Aorta (tissue), 5 donors: Measurements from ENCODE around the gene CIT. TPM values are rescaled to one million over a fixed set of nuclear protein-coding genes. Genes with fewer than 3 reads are reported as not detected.

Experiments
- ATAC-seq: fragments of 200-7000 bp; cut with Tn5 transposase; one replicate; pipeline ENCODE4 v1.9.1; 2022; ENCODE audit warnings: moderate library complexity; ENCODE audit not compliant: low FRiP score
- DNase-seq, 2 donors: peaks; one replicate each; pipeline ENCODE4 v3.0.0-alpha.2; 2020
- H3K27ac ChIP-seq, 2 donors: one replicate each; pipeline ENCODE4 v1.5.1; 2013; ENCODE audit warnings: low read length in 2 of 2, mild to moderate bottlenecking in 2 of 2, moderate library complexity in 2 of 2, control low read depth in 1 of 2, inconsistent platforms in 1 of 2, low read depth in 1 of 2
- H3K27me3 ChIP-seq, 2 donors: one replicate each; pipeline ENCODE4 v1.6.1; 2013; ENCODE audit warnings: control low read depth in 1 of 2, low read length in 1 of 2, mild to moderate bottlenecking in 1 of 2, moderate library complexity in 1 of 2; ENCODE audit not compliant: insufficient read depth in 2 of 2, control insufficient read depth in 1 of 2
- H3K36me3 ChIP-seq, 2 donors: one replicate each; pipeline ENCODE4 v1.6.1; 2013; ENCODE audit warnings: control low read depth in 1 of 2, low read length in 1 of 2, mild to moderate bottlenecking in 1 of 2; ENCODE audit not compliant: insufficient read depth in 2 of 2, control insufficient read depth in 1 of 2
- H3K4me1 ChIP-seq, 2 donors: one replicate each; pipeline ENCODE4 v1.6.1; 2013; ENCODE audit warnings: low read length in 2 of 2, control low read depth in 1 of 2, mild to moderate bottlenecking in 1 of 2, moderate library complexity in 1 of 2; ENCODE audit not compliant: insufficient read depth in 2 of 2, control insufficient read depth in 1 of 2
- H3K4me3 ChIP-seq, 2 donors: one replicate each; pipeline ENCODE4 v1.5.1; 2013; ENCODE audit warnings: low read length in 2 of 2, control low read depth in 1 of 2, mild to moderate bottlenecking in 1 of 2
- H3K9me3 ChIP-seq: one replicate; pipeline ENCODE4 v1.6.1; 2013; ENCODE audit warnings: mild to moderate bottlenecking, low read length; ENCODE audit not compliant: control insufficient read depth
- WGBS, 2 donors: extraction: QIAGEN DNeasy Blood & Tissue Kit; methylation state at CpG; one replicate each; pipeline ENCODE4 v1.1.7; 2013; 5-methylcytosine and 5-hydroxymethylcytosine counted together
- intact Hi-C, 2 donors: fragments of 100-400 bp; cut with DNase I; formaldehyde crosslinking; loops; one replicate each; pipeline versions ENCODE4 v1.14.2 to v1.15.0; 2022
- polyA plus RNA-seq, 2 donors: library from polyadenylated mRNA; stranded (reverse); fragments of 200-250 nt; gene quantifications; one replicate each; pipeline ENCODE4 v1.2.3, GENCODE V29; 2013
- total RNA-seq, 2 donors: library from RNA; stranded (reverse); fragmentation: NEBNext Ultra II Directional; extraction: Animal tissue kit (Norgen Biotek cat#: 25700); gene quantifications; one replicate each; pipeline ENCODE4 v1.2.1, GENCODE V29; 2021
- donor health status: healthy with polysubstance abuse.
- donor health status: Bipolar disorder and iron deficiency.
- donor health status: DM: no; HTN: no; CAD: no.
- donor health status: DM: no; HTN: no; CAD: no.
- donor health status: DM: yes; HTN: yes; CAD: no.

Gene CIT
- total and polyA plus RNA-seq, 4 donors: 0.13 to 7.1 (median 1.5) TPM

GRCh38 chr12:119870457-119870856 lies 6.7 kb downstream of the CIT start:
- DNase-seq: no peak
- no peaks in the 10 kb centered on the region for H3K9me3 ChIP-seq
- no peak overlapping the region for H3K27ac ChIP-seq
- no peak for ATAC-seq
- 76 to 77% methylated on average over 5 of the region's 5 CpGs for WGBS, 2 donors
- no peaks in the 10 kb centered on the region for H3K36me3 ChIP-seq
- no peak overlapping the region for H3K4me3 ChIP-seq
- H3K4me1 ChIP-seq: no peaks in the 10 kb centered on the region
- H3K27me3 ChIP-seq: no peaks in the 10 kb centered on the region
- intact Hi-C loops: no loop called here

GRCh38 chr12:119869720-119870119 lies 7.4 kb downstream of the CIT start:
- intact Hi-C loops: no loop called here

GRCh38 chr12:119868992-119869391 lies 8.1 kb downstream of the CIT start:
- Histone ChIP-seq H3K4me3 (no peak overlapping the region), H3K27me3 (no peaks in the 10 kb centered on the region), H3K4me1 (no peaks in the 10 kb centered on the region), H3K9me3 (no peaks in the 10 kb centered on the region), H3K27ac (no peak overlapping the region), H3K36me3 (no peaks in the 10 kb centered on the region)
- ATAC-seq (no peak), DNase-seq (no peak)
- intact Hi-C loops: no loop called here
- WGBS, 2 donors: 81 to 83% methylated on average over 5 of the region's 5 CpGs

More at GRCh38 chr12:119869720-119870119, 7.4 kb downstream of the CIT start:
- no peaks in the 10 kb centered on the region for H3K27me3 ChIP-seq
- DNase-seq: peak; percentile 58 to 79
- no peaks in the 10 kb centered on the region for H3K36me3 ChIP-seq
- no peak for ATAC-seq
- 43 to 52% methylated on average over 5 of the region's 5 CpGs for WGBS, 2 donors
- no peak overlapping the region for H3K27ac ChIP-seq
- no peak overlapping the region for H3K4me3 ChIP-seq
- no peaks in the 10 kb centered on the region for H3K9me3 ChIP-seq
- H3K4me1 ChIP-seq: no peaks in the 10 kb centered on the region

- no peaks in the 10 kb centered on the region for H3K4me1 ChIP-seq
- no peak for DNase-seq
These were observed 12.5 kb downstream of the CIT start for GRCh38 chr12:119864591-119864990.

GRCh38 chr12:119859241-119859640 lies 17.9 kb downstream of the CIT start:
- no peak overlapping the region for H3K27ac ChIP-seq
- no peaks in the 10 kb centered on the region for H3K36me3 ChIP-seq
- no peaks in the 10 kb centered on the region for H3K4me1 ChIP-seq
- ATAC-seq (no peak), DNase-seq (no peak)
- no peak overlapping the region for H3K4me3 ChIP-seq
- intact Hi-C loops: loop anchor here in 1 of 2 donors (10.0 kb wide), 1 partner anchor 864 kb away; no protein-coding TSS in a partner anchor
- WGBS, 2 donors: 95 to 96% methylated on average over 6 of the region's 6 CpGs
- H3K9me3 ChIP-seq: no peaks in the 10 kb centered on the region
- H3K27me3 ChIP-seq: no peaks in the 10 kb centered on the region

More at GRCh38 chr12:119864591-119864990, 12.5 kb downstream of the CIT start:
- no peak for ATAC-seq
- intact Hi-C loops: no loop called here
- WGBS, 2 donors: 87 to 89% methylated on average over 2 of the region's 2 CpGs
- no peak overlapping the region for H3K27ac ChIP-seq
- no peak overlapping the region for H3K4me3 ChIP-seq
- no peaks in the 10 kb centered on the region for H3K36me3 ChIP-seq
- H3K9me3 ChIP-seq: no peaks in the 10 kb centered on the region
- H3K27me3 ChIP-seq: no peaks in the 10 kb centered on the region

- Histone ChIP-seq H3K4me3 (no peak overlapping the region), H3K36me3 (no peaks in the 10 kb centered on the region), H3K9me3 (no peaks in the 10 kb centered on the region), H3K27me3 (no peaks in the 10 kb centered on the region), H3K27ac (no peak overlapping the region), H3K4me1 (no peaks in the 10 kb centered on the region)
- DNase-seq (no peak), ATAC-seq (no peak)
- WGBS, 2 donors: 85 to 87% methylated on average over 8 of the region's 8 CpGs
- intact Hi-C loops: loop anchor here in 1 of 2 donors (10.0 kb wide), 1 partner anchor 862 kb away; no protein-coding TSS in a partner anchor
These were observed 20.0 kb downstream of the CIT start for GRCh38 chr12:119857041-119857591.

GRCh38 chr12:119850330-119850729 lies 26.8 kb downstream of the CIT start:
- ATAC-seq (no peak), DNase-seq (no peak)
- Histone ChIP-seq H3K36me3 (no peaks in the 10 kb centered on the region), H3K4me3 (no peak overlapping the region), H3K9me3 (no peaks in the 10 kb centered on the region), H3K4me1 (no peaks in the 10 kb centered on the region), H3K27me3 (no peaks in the 10 kb centered on the region), H3K27ac (no peak overlapping the region)
- intact Hi-C loops: loop anchor here in 1 of 2 donors (10.0 kb wide), 1 partner anchor 856 kb away; no protein-coding TSS in a partner anchor
- 94 to 100% methylated on average over 1 of the region's 1 CpG for WGBS, 2 donors

- 64 to 68% methylated on average over 2 of the region's 2 CpGs for WGBS, 2 donors
- no peak for DNase-seq
- ATAC-seq: no peak
- H3K36me3 ChIP-seq: no peaks in the 10 kb centered on the region
- intact Hi-C loops: no loop called here
- no peaks in the 10 kb centered on the region for H3K4me1 ChIP-seq
- no peak overlapping the region for H3K4me3 ChIP-seq
- peaks cover 2% of the 10 kb centered on the region for H3K9me3 ChIP-seq
- H3K27ac ChIP-seq: no peak overlapping the region
- H3K27me3 ChIP-seq: no peaks in the 10 kb centered on the region
These were observed 34.0 kb downstream of the CIT start for GRCh38 chr12:119843100-119843499.

GRCh38 chr12:119842380-119842779 lies 34.7 kb downstream of the CIT start:
- H3K4me1 ChIP-seq: no peaks in the 10 kb centered on the region
- no peaks in the 10 kb centered on the region for H3K27me3 ChIP-seq
- WGBS, 2 donors: 97 to 100% methylated on average over 1 of the region's 1 CpG
- ATAC-seq: no peak
- no peak for DNase-seq
- intact Hi-C loops: no loop called here
- peaks cover 2% of the 10 kb centered on the region for H3K9me3 ChIP-seq
- no peak overlapping the region for H3K27ac ChIP-seq
- H3K4me3 ChIP-seq: no peak overlapping the region
- H3K36me3 ChIP-seq: no peaks in the 10 kb centered on the region
